ENCODE data around the gene PNMA6E.

PNMA6E gene

DNA sequence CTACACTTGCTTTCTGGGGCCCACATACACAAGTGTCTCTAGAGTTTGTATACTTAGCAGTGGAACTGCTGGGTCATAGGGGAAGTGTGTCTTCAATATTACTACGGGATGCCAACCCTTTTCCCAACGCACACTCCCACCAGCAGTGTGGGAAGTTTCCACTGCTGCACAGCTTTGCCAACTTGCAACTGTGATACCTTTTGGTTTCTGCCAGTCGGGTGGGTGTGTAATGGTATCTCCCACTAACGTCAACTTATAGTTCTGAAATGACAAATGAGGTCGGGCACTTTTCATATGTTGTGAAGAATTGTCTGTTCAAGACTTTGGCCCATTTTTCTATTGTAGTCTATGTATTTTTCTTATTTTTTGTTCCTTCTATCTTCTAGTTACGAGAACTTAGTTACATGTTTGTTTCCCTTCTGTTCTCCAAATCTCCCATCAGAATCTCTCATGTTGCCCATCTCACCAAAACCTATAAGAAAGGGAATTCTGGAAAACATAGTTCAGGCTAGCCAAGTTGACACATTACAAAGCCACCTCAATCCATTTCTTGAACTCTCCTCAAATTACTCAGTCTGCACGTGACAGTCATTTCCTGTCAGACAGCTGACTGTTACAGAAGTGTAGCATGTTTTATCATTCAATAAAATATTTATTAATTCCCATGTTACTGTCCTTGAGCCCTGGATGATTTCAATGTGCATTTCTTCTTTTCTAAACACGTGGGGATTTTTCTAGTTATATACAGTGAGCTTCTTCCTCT lies 30.7 kb downstream of the PNMA6E start:
- no peak overlapping the region for H2BK15ac ChIP-seq (ENCODE audit: low read length)
- no CpG with 5 or more reads among the region's 8 CpGs for WGBS, 2 donors (ENCODE audit: extremely low coverage in 2 of 2, insufficient read length in 2 of 2, insufficient replicate concordance in 1 of 2)

DNA sequence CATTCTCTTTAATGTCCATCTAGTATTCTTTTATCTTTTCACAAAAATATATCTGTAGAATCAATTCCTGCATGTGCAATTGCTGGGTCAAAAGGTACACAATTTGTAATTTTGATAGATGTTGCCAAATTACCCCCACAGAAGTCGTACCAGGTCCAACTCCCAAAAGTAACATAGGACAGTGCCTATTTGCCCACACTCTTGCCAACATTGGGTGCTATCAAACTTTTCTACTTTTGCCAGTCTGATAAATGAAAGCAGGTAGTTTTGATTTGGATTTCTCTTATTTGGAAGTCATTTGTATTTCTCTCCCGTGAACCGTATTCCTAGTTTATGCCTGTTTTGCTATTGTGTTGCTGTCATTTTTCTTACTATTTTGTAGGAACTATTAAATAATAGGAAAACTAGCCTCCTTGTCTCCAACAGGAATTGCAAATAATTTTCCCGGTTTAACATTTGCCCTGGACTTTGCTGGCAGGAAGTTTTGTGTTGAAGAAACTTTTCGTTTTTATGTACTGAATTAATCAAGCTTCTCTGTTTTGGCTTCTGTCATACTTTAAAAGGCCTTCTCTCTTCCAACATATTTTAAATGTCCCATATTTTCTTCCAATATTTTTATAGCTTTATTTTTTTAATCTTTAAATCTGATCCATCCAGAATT lies 34.1 kb downstream of the PNMA6E start:
- no peak for DNase-seq (ENCODE audit: low spot score)
- H3K27me3 ChIP-seq (ENCODE audit: control insufficient read depth in 3 of 3, insufficient read depth in 3 of 3, low read depth in 1 of 3, low read length in 3 of 3) = peaks cover 0 to 17% (median 0%) of the 10 kb centered on the region in 3 experiments
- no peak overlapping the region for H3K18ac ChIP-seq (ENCODE audit: low read length)
- H3K27ac ChIP-seq (replicated peaks; ENCODE audit: low read length) = no peak overlapping the region
- H2AFZ ChIP-seq (ENCODE audit: low read length) = no peak overlapping the region
- WGBS, 2 donors (ENCODE audit: extremely low coverage in 2 of 2, insufficient read length in 2 of 2, insufficient replicate concordance in 1 of 2) = no CpG with 5 or more reads among the region's 5 CpGs
- H3K23ac ChIP-seq (ENCODE audit: low read depth, low read length, poor library complexity) = no peak overlapping the region
- H3K36me3 ChIP-seq (replicated peaks in 1 of 2; ENCODE audit: control insufficient read depth in 2 of 2, insufficient read depth in 2 of 2, low read length in 2 of 2) = no peaks in the 10 kb centered on the region
- no peak overlapping the region for H4K91ac ChIP-seq (ENCODE audit: low read depth, low read length, poor library complexity)
- no peak overlapping the region for H3K9ac ChIP-seq (ENCODE audit: low read depth, low read length, poor library complexity)
- H4K8ac ChIP-seq (ENCODE audit: low read depth, low read length) = no peak overlapping the region
- H2BK5ac ChIP-seq (ENCODE audit: low read length) = no peak overlapping the region
- H2BK120ac ChIP-seq (ENCODE audit: low read depth, low read length) = no peak overlapping the region
- no peaks in the 10 kb centered on the region for H3K9me3 ChIP-seq (replicated peaks in 1 of 2; ENCODE audit: control insufficient read depth in 2 of 2, insufficient read depth in 1 of 2, low read depth in 1 of 2, low read length in 2 of 2)
- H2BK15ac ChIP-seq (ENCODE audit: low read length) = no peak overlapping the region
- H2BK12ac ChIP-seq (ENCODE audit: low read length) = no peak overlapping the region
- no peak overlapping the region for H3K4me3 ChIP-seq (ENCODE audit: low read length in 2 of 2)
- H2AK5ac ChIP-seq (ENCODE audit: low read depth, low read length) = no peak overlapping the region
- no peaks in the 10 kb centered on the region for H3K79me1 ChIP-seq (ENCODE audit: low read depth, low read length)
- H3K4me1 ChIP-seq (ENCODE audit: control insufficient read depth in 2 of 2, insufficient read depth in 1 of 2, low read depth in 1 of 2, low read length in 2 of 2) = no peaks in the 10 kb centered on the region
- H3K14ac ChIP-seq (ENCODE audit: low read length) = no peak overlapping the region
- no peak overlapping the region for H3K4me2 ChIP-seq (ENCODE audit: insufficient read depth, low read length, poor library complexity, severe bottlenecking)
- no peak overlapping the region for H3K4ac ChIP-seq (ENCODE audit: low read length)

More for the DNA sequence above, 30.7 kb downstream of the PNMA6E start:
- H3K36me3 ChIP-seq (replicated peaks in 1 of 2; ENCODE audit: control insufficient read depth in 2 of 2, insufficient read depth in 2 of 2, low read length in 2 of 2) = no peaks in the 10 kb centered on the region
- H3K4me2 ChIP-seq (ENCODE audit: insufficient read depth, low read length, poor library complexity, severe bottlenecking) = no peak overlapping the region
- no peak for DNase-seq (ENCODE audit: low spot score)
- no peak overlapping the region for H2BK120ac ChIP-seq (ENCODE audit: low read depth, low read length)
- no peak overlapping the region for H3K14ac ChIP-seq (ENCODE audit: low read length)
- peaks cover 0 to 31% (median 0%) of the 10 kb centered on the region in 3 experiments for H3K27me3 ChIP-seq (ENCODE audit: control insufficient read depth in 3 of 3, insufficient read depth in 3 of 3, low read depth in 1 of 3, low read length in 3 of 3)
- H4K8ac ChIP-seq (ENCODE audit: low read depth, low read length) = no peak overlapping the region
- H2BK12ac ChIP-seq (ENCODE audit: low read length) = no peak overlapping the region
- H3K27ac ChIP-seq (replicated peaks; ENCODE audit: low read length) = no peak overlapping the region
- peak overlapping the region; percentile 41 for H2AFZ ChIP-seq (ENCODE audit: low read length)
- H3K4me3 ChIP-seq (ENCODE audit: low read length in 2 of 2) = no peak overlapping the region
- H3K23ac ChIP-seq (ENCODE audit: low read depth, low read length, poor library complexity) = no peak overlapping the region
- no peak overlapping the region for H2BK5ac ChIP-seq (ENCODE audit: low read length)
- H3K79me1 ChIP-seq (ENCODE audit: low read depth, low read length) = no peaks in the 10 kb centered on the region
- H3K9ac ChIP-seq (ENCODE audit: low read depth, low read length, poor library complexity) = no peak overlapping the region
- no peak overlapping the region for H3K18ac ChIP-seq (ENCODE audit: low read length)
- no peaks in the 10 kb centered on the region for H3K4me1 ChIP-seq (ENCODE audit: control insufficient read depth in 2 of 2, insufficient read depth in 1 of 2, low read depth in 1 of 2, low read length in 2 of 2)
- no peak overlapping the region for H4K91ac ChIP-seq (ENCODE audit: low read depth, low read length, poor library complexity)
- no peak overlapping the region for H3K4ac ChIP-seq (ENCODE audit: low read length)
- H2AK5ac ChIP-seq (ENCODE audit: low read depth, low read length) = no peak overlapping the region
- H3K9me3 ChIP-seq (replicated peaks in 1 of 2; ENCODE audit: control insufficient read depth in 2 of 2, insufficient read depth in 1 of 2, low read depth in 1 of 2, low read length in 2 of 2) = no peaks in the 10 kb centered on the region

- no peak overlapping the region for H3K9ac ChIP-seq (ENCODE audit: low read depth, low read length, poor library complexity)
- H2BK120ac ChIP-seq (ENCODE audit: low read depth, low read length) = no peak overlapping the region
- no peaks in the 10 kb centered on the region for H3K79me1 ChIP-seq (ENCODE audit: low read depth, low read length)
- no CpG with 5 or more reads among the region's 3 CpGs for WGBS, 2 donors (ENCODE audit: extremely low coverage in 2 of 2, insufficient read length in 2 of 2, insufficient replicate concordance in 1 of 2)
- H3K36me3 ChIP-seq (replicated peaks in 1 of 2; ENCODE audit: control insufficient read depth in 2 of 2, insufficient read depth in 2 of 2, low read length in 2 of 2) = no peaks in the 10 kb centered on the region
- no peaks in the 10 kb centered on the region for H3K9me3 ChIP-seq (replicated peaks in 1 of 2; ENCODE audit: control insufficient read depth in 2 of 2, insufficient read depth in 1 of 2, low read depth in 1 of 2, low read length in 2 of 2)
- H2AK5ac ChIP-seq (ENCODE audit: low read depth, low read length) = no peak overlapping the region
- no peak overlapping the region for H2BK12ac ChIP-seq (ENCODE audit: low read length)
- no peak overlapping the region for H3K4ac ChIP-seq (ENCODE audit: low read length)
- no peak for DNase-seq (ENCODE audit: low spot score)
- H3K18ac ChIP-seq (ENCODE audit: low read length) = no peak overlapping the region
- H2AFZ ChIP-seq (ENCODE audit: low read length) = no peak overlapping the region
- no peak overlapping the region for H2BK15ac ChIP-seq (ENCODE audit: low read length)
- no peak overlapping the region for H4K91ac ChIP-seq (ENCODE audit: low read depth, low read length, poor library complexity)
- no peak overlapping the region for H3K4me2 ChIP-seq (ENCODE audit: insufficient read depth, low read length, poor library complexity, severe bottlenecking)
- no peak overlapping the region for H3K23ac ChIP-seq (ENCODE audit: low read depth, low read length, poor library complexity)
- H3K27ac ChIP-seq (replicated peaks; ENCODE audit: low read length) = no peak overlapping the region
- peaks cover 0 to 10% (median 0%) of the 10 kb centered on the region in 3 experiments for H3K27me3 ChIP-seq (ENCODE audit: control insufficient read depth in 3 of 3, insufficient read depth in 3 of 3, low read depth in 1 of 3, low read length in 3 of 3)
- H3K4me3 ChIP-seq (ENCODE audit: low read length in 2 of 2) = no peak overlapping the region
- no peaks in the 10 kb centered on the region for H3K4me1 ChIP-seq (ENCODE audit: control insufficient read depth in 2 of 2, insufficient read depth in 1 of 2, low read depth in 1 of 2, low read length in 2 of 2)
- H2BK5ac ChIP-seq (ENCODE audit: low read length) = no peak overlapping the region
- H3K14ac ChIP-seq (ENCODE audit: low read length) = no peak overlapping the region
- H4K8ac ChIP-seq (ENCODE audit: low read depth, low read length) = no peak overlapping the region
These were observed 35.0 kb downstream of the PNMA6E start for GRCh38 chrX:153366119-153366518.

DNA sequence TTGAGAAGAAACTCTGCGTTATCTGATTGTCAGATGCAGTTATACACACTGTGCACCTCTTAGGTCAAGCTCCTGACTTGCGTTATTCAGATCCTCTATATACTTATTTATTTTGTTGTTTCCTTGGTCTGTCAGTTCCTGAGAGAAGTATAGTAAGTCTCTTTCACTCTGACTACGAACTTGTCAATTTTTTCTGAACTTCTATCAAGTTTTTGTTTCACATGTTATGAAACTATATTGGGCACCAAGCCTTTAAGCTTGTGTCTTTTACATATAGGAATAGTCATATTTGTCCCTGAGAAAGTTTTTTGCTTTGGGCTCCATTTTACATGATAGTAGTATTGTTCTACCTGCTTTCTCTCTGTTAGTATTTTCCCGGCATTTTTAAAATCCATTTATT lies 35.5 kb downstream of the PNMA6E start:
- no peaks in the 10 kb centered on the region for H3K36me3 ChIP-seq (replicated peaks in 1 of 2; ENCODE audit: control insufficient read depth in 2 of 2, insufficient read depth in 2 of 2, low read length in 2 of 2)
- no peak overlapping the region for H3K23ac ChIP-seq (ENCODE audit: low read depth, low read length, poor library complexity)
- H2BK5ac ChIP-seq (ENCODE audit: low read length) = no peak overlapping the region
- H3K9ac ChIP-seq (ENCODE audit: low read depth, low read length, poor library complexity) = no peak overlapping the region
- no peak overlapping the region for H3K27ac ChIP-seq (replicated peaks; ENCODE audit: low read length)
- H3K27me3 ChIP-seq (ENCODE audit: control insufficient read depth in 3 of 3, insufficient read depth in 3 of 3, low read depth in 1 of 3, low read length in 3 of 3) = peaks cover 0 to 8% (median 0%) of the 10 kb centered on the region in 3 experiments
- H3K4me3 ChIP-seq (ENCODE audit: low read length in 2 of 2) = no peak overlapping the region
- no CpG with 5 or more reads among the region's 4 CpGs for WGBS, 2 donors (ENCODE audit: extremely low coverage in 2 of 2, insufficient read length in 2 of 2, insufficient replicate concordance in 1 of 2)
- H3K4ac ChIP-seq (ENCODE audit: low read length) = no peak overlapping the region
- H2BK120ac ChIP-seq (ENCODE audit: low read depth, low read length) = no peak overlapping the region
- H2AFZ ChIP-seq (ENCODE audit: low read length) = no peak overlapping the region
- no peak overlapping the region for H2AK5ac ChIP-seq (ENCODE audit: low read depth, low read length)
- H3K79me1 ChIP-seq (ENCODE audit: low read depth, low read length) = no peaks in the 10 kb centered on the region
- no peak for DNase-seq (ENCODE audit: low spot score)
- H3K4me2 ChIP-seq (ENCODE audit: insufficient read depth, low read length, poor library complexity, severe bottlenecking) = no peak overlapping the region
- H3K18ac ChIP-seq (ENCODE audit: low read length) = no peak overlapping the region
- H3K9me3 ChIP-seq (replicated peaks in 1 of 2; ENCODE audit: control insufficient read depth in 2 of 2, insufficient read depth in 1 of 2, low read depth in 1 of 2, low read length in 2 of 2) = no peaks in the 10 kb centered on the region
- no peak overlapping the region for H4K91ac ChIP-seq (ENCODE audit: low read depth, low read length, poor library complexity)
- H4K8ac ChIP-seq (ENCODE audit: low read depth, low read length) = no peak overlapping the region
- no peak overlapping the region for H2BK15ac ChIP-seq (ENCODE audit: low read length)
- H3K4me1 ChIP-seq (ENCODE audit: control insufficient read depth in 2 of 2, insufficient read depth in 1 of 2, low read depth in 1 of 2, low read length in 2 of 2) = no peaks in the 10 kb centered on the region
- no peak overlapping the region for H2BK12ac ChIP-seq (ENCODE audit: low read length)
- no peak overlapping the region for H3K14ac ChIP-seq (ENCODE audit: low read length)

All from neuronal stem cell (in vitro differentiated cells).